Peyer's patch (tissue), 4 donors: ENCODE data around the gene CC2D2A. TPM values are rescaled to one million over a fixed set of nuclear protein-coding genes. Genes with fewer than 3 reads are reported as not detected.
A peak's percentile ranks its signal among the peaks of the same experiment; 100 is the strongest.

Experiments used
- DNase-seq, 3 donors: peaks; one replicate each; pipeline ENCODE4 v3.0.0-alpha.2; 2017 to 2019
- H3K27ac ChIP-seq, 4 donors: fragments of 200-600 bp; sonication (generic); one replicate each; pipeline ENCODE4 v1.5.1; 2016 to 2019
- H3K27me3 ChIP-seq, 2 donors: fragments of 200-600 bp; sonication (generic); one replicate each; pipeline ENCODE4 v1.5.1; 2019
- H3K36me3 ChIP-seq, 3 donors: fragments of 200-600 bp; sonication (generic); one replicate each; pipeline ENCODE4 v1.5.1; 2016 to 2019
- H3K4me1 ChIP-seq, 4 donors: fragments of 200-600 bp; sonication (generic); one replicate each; pipeline ENCODE4 v1.5.1; 2016 to 2019
- H3K4me3 ChIP-seq, 4 donors: fragments of 200-600 bp; sonication (generic); 1 replicate in 3 of 4; 2 replicates in 1 of 4; pipeline ENCODE4 v1.5.1; 2016 to 2019; ENCODE audit warnings: mild to moderate bottlenecking in 1 of 4
- H3K9me3 ChIP-seq, 4 donors: fragments of 200-600 bp; sonication (generic); one replicate each; pipeline ENCODE4 v1.5.1; 2016 to 2019; ENCODE audit warnings: mild to moderate bottlenecking in 1 of 4
- POLR2A ChIP-seq, 2 donors: fragments of 450-650 bp; IDR thresholded peaks; one replicate each; pipeline ENCODE4 v1.5.1; 2017; ENCODE audit warnings: antibody characterized with exemption in 2 of 2, mild to moderate bottlenecking in 2 of 2, moderate library complexity in 2 of 2
- small RNA-seq, 2 donors: library from RNA; depleted of rRNA; stranded (forward); fragments of <200 nt; gene quantifications; one replicate each; pipeline ENCODE3, GENCODE V24; 2016
- total RNA-seq, 4 donors: library from RNA; depleted of rRNA; stranded (reverse); fragments of >200 nt; gene quantifications; one replicate each; pipeline ENCODE4 v1.1.0, GENCODE V29; 2016
- TF ChIP-seq, protein P1 (sequence below), 6 experiments: fragments of 450-650 bp in 4 of 6; fragments of 200-600 bp in 2 of 6; sonication (generic) in 1 of 6; IDR thresholded peaks; one replicate each; pipeline ENCODE4 v1.5.1; 2017 to 2019; ENCODE audit warnings: antibody characterized with exemption in 6 of 6, mild to moderate bottlenecking in 3 of 6, moderate library complexity in 1 of 6

Gene CC2D2A
- total RNA-seq, 4 donors from 2014 or later, result 7.3 to 45.4 (median 8.9) TPM

DNA sequence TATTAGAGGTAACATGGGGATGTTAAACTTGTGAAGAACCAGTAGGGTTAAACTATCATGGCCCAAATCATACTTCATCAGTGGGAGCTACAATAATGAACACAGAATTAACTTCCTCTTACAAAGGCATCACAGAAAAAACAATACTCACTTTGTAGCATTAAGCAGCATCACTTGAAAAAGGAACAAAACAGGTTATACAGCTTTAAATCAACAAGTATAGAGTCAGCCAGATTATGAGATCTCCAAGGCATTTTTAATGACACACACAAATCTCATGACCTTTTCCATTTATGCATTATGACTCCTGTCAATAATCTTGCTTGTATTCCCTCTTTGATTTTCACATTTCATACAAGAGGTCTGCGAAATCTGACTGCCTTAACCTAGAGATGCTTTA is 167.1 kb downstream of the CC2D2A start:
- H3K27ac ChIP-seq, result no peak overlapping the region
- no peak overlapping the region for H3K4me3 ChIP-seq
- no peaks in the 10 kb centered on the region for H3K27me3 ChIP-seq
- no peak for TF ChIP-seq POLR2A (IDR thresholded peaks at IDR 0.05)
- TF ChIP-seq, protein P1, sequence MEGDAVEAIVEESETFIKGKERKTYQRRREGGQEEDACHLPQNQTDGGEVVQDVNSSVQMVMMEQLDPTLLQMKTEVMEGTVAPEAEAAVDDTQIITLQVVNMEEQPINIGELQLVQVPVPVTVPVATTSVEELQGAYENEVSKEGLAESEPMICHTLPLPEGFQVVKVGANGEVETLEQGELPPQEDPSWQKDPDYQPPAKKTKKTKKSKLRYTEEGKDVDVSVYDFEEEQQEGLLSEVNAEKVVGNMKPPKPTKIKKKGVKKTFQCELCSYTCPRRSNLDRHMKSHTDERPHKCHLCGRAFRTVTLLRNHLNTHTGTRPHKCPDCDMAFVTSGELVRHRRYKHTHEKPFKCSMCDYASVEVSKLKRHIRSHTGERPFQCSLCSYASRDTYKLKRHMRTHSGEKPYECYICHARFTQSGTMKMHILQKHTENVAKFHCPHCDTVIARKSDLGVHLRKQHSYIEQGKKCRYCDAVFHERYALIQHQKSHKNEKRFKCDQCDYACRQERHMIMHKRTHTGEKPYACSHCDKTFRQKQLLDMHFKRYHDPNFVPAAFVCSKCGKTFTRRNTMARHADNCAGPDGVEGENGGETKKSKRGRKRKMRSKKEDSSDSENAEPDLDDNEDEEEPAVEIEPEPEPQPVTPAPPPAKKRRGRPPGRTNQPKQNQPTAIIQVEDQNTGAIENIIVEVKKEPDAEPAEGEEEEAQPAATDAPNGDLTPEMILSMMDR (IDR thresholded peaks at IDR 0.05), result no peak
- H3K9me3 ChIP-seq, result no peaks in the 10 kb centered on the region
- H3K36me3 ChIP-seq, result peaks cover 0 to 57% (median 0%) of the 10 kb centered on the region in 3 donors
- no peak for DNase-seq
- no peaks in the 10 kb centered on the region for H3K4me1 ChIP-seq

DNA sequence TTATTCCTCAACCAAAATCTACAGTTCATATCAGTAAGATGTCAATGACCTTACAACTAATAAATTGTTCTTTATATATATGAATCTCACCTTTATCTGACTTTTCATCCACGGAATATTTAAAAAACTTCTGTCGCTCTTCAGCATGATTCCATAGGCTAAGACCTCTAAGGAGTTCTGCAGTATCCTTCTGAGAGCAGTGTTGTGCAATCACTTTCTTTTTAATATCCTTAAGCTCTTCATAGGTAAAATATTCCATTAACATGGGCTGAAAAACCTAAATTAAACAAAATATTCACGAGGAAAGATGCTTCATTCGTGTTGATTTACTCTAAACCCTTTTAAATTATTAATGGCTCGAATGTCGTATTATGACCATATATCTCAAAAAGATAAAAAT is 168.7 kb downstream of the CC2D2A start:
- Histone ChIP-seq H3K4me3 (no peak overlapping the region), H3K27me3 (no peaks in the 10 kb centered on the region), H3K9me3 (no peaks in the 10 kb centered on the region), H3K27ac (no peak overlapping the region), H3K36me3 (peaks cover 0 to 63% (median 0%) of the 10 kb centered on the region in 3 donors), H3K4me1 (no peaks in the 10 kb centered on the region)
- no peak for DNase-seq
- no peak for TF ChIP-seq POLR2A (IDR thresholded peaks at IDR 0.05)
- TF ChIP-seq, protein P1 (IDR thresholded peaks at IDR 0.05), result no peak

DNA sequence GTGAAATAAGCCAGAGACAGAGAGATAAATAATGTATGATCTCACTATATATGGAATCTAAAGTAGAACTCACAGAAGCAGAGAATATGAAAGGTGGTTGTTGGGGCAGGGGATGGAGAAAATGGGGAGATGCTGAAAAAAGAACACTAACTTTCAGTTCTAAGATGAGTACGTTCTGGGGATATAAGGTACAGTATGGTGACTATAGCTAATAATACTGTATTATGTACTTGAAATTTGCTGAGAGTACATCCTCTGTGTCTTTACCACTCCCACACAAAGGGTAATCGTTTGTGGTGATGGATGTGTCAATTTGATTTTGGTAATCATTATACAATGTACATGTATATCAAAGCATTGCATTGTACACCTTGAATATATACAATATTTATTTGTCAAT is 178.9 kb downstream of the CC2D2A start:
- TF ChIP-seq, protein P1 (IDR thresholded peaks at IDR 0.05), result no peak
- TF ChIP-seq POLR2A (IDR thresholded peaks at IDR 0.05), result no peak
- no peak for DNase-seq
- Histone ChIP-seq H3K27ac (no peak overlapping the region), H3K36me3 (no peaks in the 10 kb centered on the region), H3K9me3 (no peaks in the 10 kb centered on the region), H3K27me3 (no peaks in the 10 kb centered on the region), H3K4me3 (no peak overlapping the region), H3K4me1 (peaks cover 4 to 43% (median 10%) of the 10 kb centered on the region in 4 donors)

DNA sequence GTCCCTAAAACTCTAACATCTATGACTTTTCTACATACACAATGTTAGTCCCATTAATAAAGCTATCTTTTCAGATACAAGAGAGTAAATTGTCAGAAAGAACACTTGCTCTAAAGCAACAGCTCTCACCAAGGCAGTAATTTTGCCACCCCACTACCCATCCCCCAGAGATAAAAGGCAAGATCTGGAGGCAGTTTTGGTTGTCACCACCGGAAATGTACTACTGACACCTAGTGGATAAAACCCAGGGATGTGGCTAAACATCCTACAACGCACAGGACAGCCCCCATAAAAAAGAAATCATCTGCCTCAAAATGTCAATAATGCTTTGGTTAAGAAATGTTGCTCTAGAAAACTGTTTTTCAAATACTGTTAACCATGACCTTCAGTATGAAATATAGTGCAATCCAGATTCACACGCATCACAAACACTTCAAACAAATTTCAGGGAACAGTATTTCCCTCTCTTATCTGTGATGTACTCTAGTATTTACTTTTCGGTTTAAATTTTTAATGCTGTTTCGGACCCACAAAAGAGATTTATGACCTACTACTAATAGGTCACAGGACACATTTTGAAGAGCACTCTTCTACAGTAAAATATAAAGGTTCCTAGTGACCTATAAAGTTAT is 180.3 kb downstream of the CC2D2A start:
- Histone ChIP-seq H3K9me3 (no peaks in the 10 kb centered on the region), H3K27me3 (no peaks in the 10 kb centered on the region), H3K4me3 (no peak overlapping the region), H3K4me1 (peaks cover 4 to 43% (median 12%) of the 10 kb centered on the region in 4 donors), H3K36me3 (no peaks in the 10 kb centered on the region), H3K27ac (no peak overlapping the region)
- no peak for TF ChIP-seq POLR2A (IDR thresholded peaks at IDR 0.05)
- TF ChIP-seq, protein P1 (IDR thresholded peaks at IDR 0.05), result peak; percentile 29 to 72 (median 60)
- peak in 2 of 3 donors; percentile 25 to 72 for DNase-seq

Small RNAs within 50 kb of the gene (small RNA-seq; reads per million reads assigned to genes)
- 0 reads per million in 2 donors for gene AC007016.1

Other genes with a start within 250 kb of the CC2D2A start
- gene C1QTNF7, start 41.8 kb upstream of the CC2D2A start, total RNA-seq, result 1 to 10 TPM; 1.2 to 5.0 (median 2.7) TPM
- 100 to 1,000 TPM in 2 of 4 donors, 10 to 100 TPM in 2; 58.7 to 104 (median 99.4) TPM for gene FBXL5, start 185.5 kb downstream of the CC2D2A start, total RNA-seq
- 10 to 100 TPM; 15.1 to 59.4 (median 33.9) TPM for gene FAM200B, start 211.9 kb downstream of the CC2D2A start, total RNA-seq
- 10 to 100 TPM in 3 of 4 donors, 1 to 10 TPM in 1; 7.4 to 62.5 (median 40.2) TPM for gene BST1, start 233.2 kb downstream of the CC2D2A start, total RNA-seq